Ureter (tissue), 1 donor: ENCODE data around the gene DRAP1. TPM values are rescaled to one million over a fixed set of nuclear protein-coding genes. Genes with fewer than 3 reads are reported as not detected.
A peak's percentile ranks its signal among the peaks of the same experiment; 100 is the strongest.

ENCODE experiments used
- DNase-seq: peaks from one replicate; pipeline ENCODE4 v3.0.0-alpha.2; 2020; ENCODE audit warnings: low spot score
- total RNA-seq: library from RNA; stranded (reverse); gene quantifications from one replicate; pipeline ENCODE4 v1.2.4, GENCODE V29; 2023
- donor health status: DM: yes; HTN: yes; CAD: no.

The DRAP1 gene
- total RNA-seq, 1 donor from 2014 or later = 54.0 TPM

GRCh38 chr11:65961267-65962140 lies 42.3 kb downstream of the DRAP1 start, which contains the start of gene SART1:
Gene SART1 (plus strand): TSS chr11:65961734. CDS start chr11:65961781, 47 bp downstream.
- DNase-seq = peak; percentile 97

GRCh38 chr11:65962141-65962564 lies 42.9 kb downstream of the DRAP1 start:
- no peak for DNase-seq

GRCh38 chr11:65964906-65965305 lies 45.7 kb downstream of the DRAP1 start:
- DNase-seq = no peak

DNA sequence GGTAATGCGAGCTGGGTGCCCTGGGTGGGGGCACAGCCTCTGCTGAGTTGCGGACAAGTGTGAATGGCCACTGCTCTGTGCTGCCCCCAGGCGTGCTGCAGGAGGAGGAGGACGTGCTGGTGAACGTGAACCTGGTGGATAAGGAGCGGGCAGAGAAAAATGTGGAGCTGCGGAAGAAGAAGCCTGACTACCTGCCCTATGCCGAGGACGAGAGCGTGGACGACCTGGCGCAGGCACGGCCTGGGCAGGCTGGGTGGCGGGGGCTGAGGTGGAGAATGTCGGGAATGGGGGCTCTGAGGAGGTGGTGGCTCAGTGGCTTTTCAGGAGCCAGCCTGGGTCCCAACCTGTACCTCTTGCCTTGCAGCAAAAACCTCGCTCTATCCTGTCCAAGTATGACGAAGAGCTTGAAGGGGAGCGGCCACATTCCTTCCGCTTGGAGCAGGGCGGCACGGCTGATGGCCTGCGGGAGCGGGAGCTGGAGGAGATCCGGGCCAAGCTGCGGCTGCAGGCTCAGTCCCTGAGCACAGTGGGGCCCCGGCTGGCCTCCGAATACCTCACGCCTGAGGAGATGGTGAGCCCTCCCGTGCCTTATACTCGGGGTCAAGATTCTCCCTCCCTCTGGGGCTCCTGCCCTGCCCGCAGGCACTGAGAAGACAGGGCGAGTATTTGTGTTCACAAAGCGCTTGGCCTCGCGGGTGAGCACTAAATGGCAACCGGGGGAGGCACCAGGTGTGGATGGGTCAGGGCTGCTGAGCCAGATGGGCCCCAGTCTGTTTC lies 46.9 kb downstream of the DRAP1 start:
- DNase-seq = no peak

DNA sequence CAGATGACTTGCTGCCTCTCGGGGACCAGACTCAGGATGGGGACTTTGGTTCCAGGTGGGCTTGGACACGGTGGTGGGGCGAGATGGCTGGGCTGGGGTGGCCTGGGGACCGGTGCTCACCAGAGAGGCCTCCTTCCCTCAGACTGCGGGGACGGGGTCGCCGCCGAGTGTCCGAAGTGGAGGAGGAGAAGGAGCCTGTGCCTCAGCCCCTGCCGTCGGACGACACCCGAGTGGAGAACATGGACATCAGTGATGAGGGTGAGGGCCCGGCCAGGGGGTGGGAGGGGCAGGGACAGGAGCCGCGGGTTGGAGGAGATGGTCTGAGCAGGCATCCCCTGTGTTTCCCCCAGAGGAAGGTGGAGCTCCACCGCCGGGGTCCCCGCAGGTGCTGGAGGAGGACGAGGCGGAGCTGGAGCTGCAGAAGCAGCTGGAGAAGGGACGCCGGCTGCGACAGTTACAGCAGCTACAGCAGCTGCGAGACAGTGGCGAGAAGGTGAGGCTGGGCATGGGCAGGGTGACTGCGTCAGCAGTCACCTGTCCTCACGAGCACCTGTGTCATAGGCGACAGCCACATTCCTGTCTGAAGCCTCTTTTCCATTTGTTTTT lies 48.2 kb downstream of the DRAP1 start:
- no peak for DNase-seq

- no peak for DNase-seq
Measured at GRCh38 chr11:65968600-65969482, 49.6 kb downstream of the DRAP1 start.

Other genes starting within 250 kb of the DRAP1 start
- 74.8 TPM for gene KAT5, start 207.2 kb upstream of the DRAP1 start, total RNA-seq
- gene RNASEH2C, start 198.6 kb upstream of the DRAP1 start, total RNA-seq = 29.8 TPM
- 13.5 TPM for gene AP5B1, start 138.4 kb upstream of the DRAP1 start, total RNA-seq
- gene OVOL1, start 132.4 kb upstream of the DRAP1 start, total RNA-seq = 25.8 TPM
- gene SNX32, start 85.5 kb upstream of the DRAP1 start, total RNA-seq = 2.6 TPM
- gene CFL1, start 61.2 kb upstream of the DRAP1 start, total RNA-seq = 887 TPM
- 61.7 TPM for gene MUS81, start 59.0 kb upstream of the DRAP1 start, total RNA-seq
- 60.0 TPM for gene EFEMP2, start 46.6 kb upstream of the DRAP1 start, total RNA-seq
- 5.7 TPM for gene CTSW, start 39.6 kb upstream of the DRAP1 start, total RNA-seq
- 60.2 TPM for gene FIBP, start 31.0 kb upstream of the DRAP1 start, total RNA-seq
- 20.5 TPM for gene CCDC85B, start 28.8 kb upstream of the DRAP1 start, total RNA-seq
- gene FOSL1, start 19.0 kb upstream of the DRAP1 start, total RNA-seq = 4.5 TPM
- gene C11orf68, start 364 bp upstream of the DRAP1 start, total RNA-seq = 28.9 TPM
- gene TSGA10IP, start 26.1 kb downstream of the DRAP1 start, total RNA-seq = 0.68 TPM
- 48.6 TPM for gene SART1, start 42.3 kb downstream of the DRAP1 start, total RNA-seq
- gene EIF1AD, start 82.7 kb downstream of the DRAP1 start, total RNA-seq = 28.7 TPM
- 192 TPM for gene BANF1, start 83.1 kb downstream of the DRAP1 start, total RNA-seq
- 1.1 TPM for gene CST6, start 92.6 kb downstream of the DRAP1 start, total RNA-seq
- gene CATSPER1, start 107.1 kb downstream of the DRAP1 start, total RNA-seq = not detected
- not detected for gene GAL3ST3, start 129.7 kb downstream of the DRAP1 start, total RNA-seq
- 156 TPM for gene SF3B2, start 132.9 kb downstream of the DRAP1 start, total RNA-seq
- gene PACS1, start 150.8 kb downstream of the DRAP1 start, total RNA-seq = 87.2 TPM